Stimulated activated CD4-positive, alpha-beta T cell treated with anti-CD3 and anti-CD28 coated beads, Interleukin-1b, Interleukin-23, amount 100 ng/mL, for 48 hours (primary cell): ENCODE results near the gene C19orf12.
"Not testable (repeated sequence)": the region's sequence is repeated elsewhere in the genome, so short reads cannot be mapped to it uniquely, and the experiment has no call there.

Source experiments
- DNase-seq: peaks from one replicate; pipeline ENCODE4 v3.0.0-alpha.2; 2020

Gene C19orf12

DNA sequence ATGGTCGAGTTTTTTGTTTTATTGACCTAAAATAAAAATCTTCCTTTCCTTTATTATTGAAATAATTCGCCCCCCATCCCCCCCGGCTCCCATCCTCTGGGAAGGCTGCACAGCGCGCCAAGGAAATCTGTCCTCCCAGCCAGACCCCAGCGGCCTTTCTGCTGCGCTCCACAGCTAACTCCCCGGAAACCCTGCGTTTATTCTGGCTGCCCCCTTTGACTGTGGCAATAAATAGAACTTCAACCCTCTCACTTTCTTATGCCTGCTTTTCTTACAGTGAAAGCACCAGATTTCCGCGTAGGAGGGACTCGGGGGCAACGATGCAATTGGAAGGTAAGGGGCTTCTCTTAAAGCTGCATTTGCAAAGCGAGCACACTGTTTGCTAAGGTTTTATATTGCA, 9.7 kb upstream of the C19orf12 start:
- no peak for DNase-seq

DNA sequence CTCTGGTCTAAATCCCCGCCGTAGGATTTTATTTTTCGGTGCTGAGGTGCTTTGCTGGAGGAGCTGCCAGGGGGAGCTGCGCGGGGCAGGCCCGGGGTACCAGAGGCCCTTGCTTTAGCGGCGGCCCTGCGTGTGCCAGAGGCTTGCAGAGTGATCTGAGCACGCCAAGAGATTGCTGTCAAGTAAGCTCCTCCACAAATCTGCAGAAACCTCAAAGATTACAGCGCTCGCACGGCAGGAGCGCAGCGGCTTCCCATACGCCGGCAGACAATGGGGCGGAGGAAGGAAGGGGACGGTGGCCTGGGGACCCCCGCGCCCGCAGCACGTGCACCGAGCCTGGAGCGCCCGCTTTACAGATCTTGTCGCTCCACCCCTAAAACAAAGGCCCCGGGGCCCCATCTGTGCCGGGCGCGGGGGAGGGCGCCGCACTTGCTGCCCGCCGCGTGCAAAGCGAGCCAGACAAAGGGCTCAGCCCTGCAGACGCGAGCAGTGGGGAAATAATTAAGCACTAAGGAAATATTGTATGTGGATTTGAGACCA, 9.1 kb upstream of the C19orf12 start:
- DNase-seq, result peak; percentile 21

GRCh38 chr19:29717051-29717450, 2.0 kb upstream of the C19orf12 start:
- no peak for DNase-seq

DNA sequence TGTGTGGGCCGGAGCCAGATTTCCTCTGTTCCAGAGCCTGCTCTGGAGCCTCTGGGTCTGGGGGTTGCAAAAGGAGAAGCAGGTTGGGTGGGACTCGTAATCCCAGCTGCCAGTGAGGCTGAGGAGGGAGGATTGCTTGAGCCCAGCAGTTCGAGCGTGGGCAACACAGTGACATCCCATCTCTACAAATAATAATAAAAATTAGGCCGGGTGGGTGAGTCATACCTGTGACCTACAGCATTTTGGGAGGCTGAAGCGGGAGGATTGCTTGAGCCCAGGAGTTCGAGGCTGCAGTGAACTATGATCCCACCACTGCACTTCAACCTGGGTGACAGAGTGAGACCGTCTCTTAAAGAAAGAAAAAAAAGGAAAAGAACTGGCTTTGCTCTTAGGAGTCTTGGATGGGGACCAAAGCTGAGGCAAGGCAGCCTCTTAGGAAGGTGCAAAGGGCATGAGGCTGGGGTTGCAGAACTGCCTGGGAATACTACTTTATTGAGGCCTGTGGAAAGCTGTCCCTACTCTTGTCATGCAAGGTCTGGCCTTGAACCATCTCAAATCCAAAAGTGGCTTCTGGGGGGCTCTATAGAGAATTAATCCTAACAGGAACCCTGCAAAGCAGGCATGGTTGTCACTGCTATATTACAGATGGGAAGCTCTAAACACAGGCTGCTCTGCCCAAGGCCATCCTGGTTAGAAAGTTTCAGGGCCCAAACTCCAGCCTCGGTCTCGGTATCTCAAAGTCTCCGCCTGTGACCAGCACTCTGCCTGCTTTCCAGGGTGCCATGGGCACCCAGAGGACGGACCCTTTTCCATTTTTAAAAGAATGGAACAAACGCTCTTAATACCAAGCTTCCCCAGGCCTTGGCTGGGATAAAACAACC, 880 bp upstream of the C19orf12 start:
- no peak for DNase-seq

GRCh38 chr19:29714371-29714952, 599 bp downstream of the C19orf12 start:
- peak; percentile 24 for DNase-seq

DNA sequence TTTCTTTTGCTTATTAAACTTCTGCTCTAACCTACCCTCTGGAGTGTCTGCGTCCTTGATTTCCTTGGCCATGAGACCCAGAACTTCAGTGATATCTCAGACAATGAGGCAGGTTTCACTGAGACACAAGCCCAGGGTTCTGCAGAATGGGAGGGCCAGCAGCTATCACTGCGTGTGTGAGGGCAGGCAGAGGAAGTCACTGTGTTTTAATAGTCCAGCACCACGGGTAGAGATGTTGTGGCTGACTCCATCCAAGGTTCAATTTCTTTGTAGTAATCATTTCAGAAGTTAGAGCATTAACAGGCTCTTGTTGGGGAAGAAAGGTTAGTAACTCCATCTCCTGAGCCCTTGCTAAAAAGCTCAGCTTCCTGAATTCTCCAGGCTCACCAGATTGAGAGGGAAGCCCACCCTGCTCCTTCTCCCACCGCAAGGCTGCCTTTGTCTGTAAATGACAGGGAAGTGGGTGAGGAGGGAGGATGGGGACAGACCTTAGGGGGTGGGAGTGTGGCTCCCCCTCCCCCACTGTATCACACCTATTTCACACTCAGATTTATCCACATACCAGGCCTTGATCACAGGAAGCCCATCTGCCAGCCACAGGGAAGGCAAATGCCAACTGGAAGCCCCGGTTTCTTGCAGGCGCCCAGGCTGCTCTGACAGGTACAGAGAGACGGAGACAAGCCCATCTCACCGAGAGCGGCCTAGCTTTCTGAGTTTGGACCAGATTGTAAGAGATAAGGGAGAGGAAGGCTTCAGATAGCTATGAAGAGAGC, 2.1 kb downstream of the C19orf12 start:
- no peak for DNase-seq

DNA sequence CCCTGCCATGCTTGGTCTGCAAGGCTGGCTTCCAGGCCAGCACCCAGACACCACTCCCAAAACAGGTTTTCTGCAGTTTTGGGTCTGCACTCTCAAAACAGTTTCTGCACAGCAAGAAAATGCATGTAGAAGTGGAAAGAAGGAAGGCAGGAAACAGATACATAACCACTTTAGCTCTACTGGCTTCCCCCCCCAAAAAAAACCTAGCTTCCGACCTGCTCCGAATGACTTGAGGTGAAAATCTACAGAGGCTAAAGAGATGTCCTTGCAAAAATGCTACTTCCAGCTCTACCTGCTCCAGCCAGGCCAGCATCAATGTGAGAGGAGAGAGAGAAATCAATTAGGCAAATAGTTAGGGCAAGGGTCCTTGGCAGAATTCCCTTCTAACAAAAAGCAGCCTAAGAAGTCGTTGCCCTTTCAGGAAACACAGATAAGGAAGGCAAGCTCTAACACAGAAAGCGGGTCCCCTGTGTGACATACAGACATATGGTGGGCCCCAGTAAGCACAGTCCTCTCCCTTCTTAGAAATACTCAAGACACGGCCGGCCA, 3.4 kb downstream of the C19orf12 start:
- DNase-seq, result no peak

DNA sequence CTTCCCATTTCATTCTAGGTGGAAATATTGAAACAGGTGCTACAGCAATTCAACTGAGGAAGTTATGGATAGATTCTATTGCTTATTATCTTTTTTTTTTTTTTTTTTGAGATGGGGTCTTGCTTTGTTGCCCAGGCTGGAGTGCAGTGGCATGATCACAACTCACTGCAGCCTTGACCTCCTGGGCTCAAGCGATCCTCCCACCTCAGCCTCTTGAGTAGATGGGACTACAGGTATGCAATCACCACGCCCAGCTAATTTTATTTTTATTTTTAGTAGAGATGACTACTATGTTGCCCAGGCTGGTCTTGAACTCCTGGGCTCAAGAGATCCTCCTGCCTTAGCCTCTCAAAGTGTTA, 5.6 kb downstream of the C19orf12 start:
- DNase-seq, result not testable (repeated sequence)

GRCh38 chr19:29708554-29709439, 6.3 kb downstream of the C19orf12 start:
- DNase-seq, result no peak

- no peak for DNase-seq
Measured at GRCh38 chr19:29706635-29707034, 8.4 kb downstream of the C19orf12 start.

DNA sequence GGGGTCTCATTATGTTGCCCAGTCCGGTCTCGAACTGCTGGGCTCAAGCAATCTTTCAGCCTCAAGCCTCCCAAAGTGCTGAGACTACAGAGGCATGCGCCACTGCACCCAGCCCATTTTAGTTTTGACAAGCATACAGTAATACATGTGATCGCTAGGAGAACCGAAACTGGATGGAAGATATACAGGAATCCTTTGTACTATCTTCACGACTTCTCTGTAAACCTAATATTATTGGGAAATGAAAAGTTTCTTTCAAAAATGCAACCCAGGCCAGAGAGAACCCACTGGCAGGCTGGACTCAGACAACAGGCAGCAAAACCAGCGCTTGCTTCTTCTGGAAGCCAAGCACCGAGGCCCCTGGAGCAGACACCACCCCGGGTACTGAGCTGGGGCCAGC, 9.4 kb downstream of the C19orf12 start:
- no peak for DNase-seq

- DNase-seq, result no peak
Measured at GRCh38 chr19:29704562-29705558, 10.2 kb downstream of the C19orf12 start.

- DNase-seq, result no peak
Measured at GRCh38 chr19:29702963-29703320, 12.1 kb downstream of the C19orf12 start.

DNA sequence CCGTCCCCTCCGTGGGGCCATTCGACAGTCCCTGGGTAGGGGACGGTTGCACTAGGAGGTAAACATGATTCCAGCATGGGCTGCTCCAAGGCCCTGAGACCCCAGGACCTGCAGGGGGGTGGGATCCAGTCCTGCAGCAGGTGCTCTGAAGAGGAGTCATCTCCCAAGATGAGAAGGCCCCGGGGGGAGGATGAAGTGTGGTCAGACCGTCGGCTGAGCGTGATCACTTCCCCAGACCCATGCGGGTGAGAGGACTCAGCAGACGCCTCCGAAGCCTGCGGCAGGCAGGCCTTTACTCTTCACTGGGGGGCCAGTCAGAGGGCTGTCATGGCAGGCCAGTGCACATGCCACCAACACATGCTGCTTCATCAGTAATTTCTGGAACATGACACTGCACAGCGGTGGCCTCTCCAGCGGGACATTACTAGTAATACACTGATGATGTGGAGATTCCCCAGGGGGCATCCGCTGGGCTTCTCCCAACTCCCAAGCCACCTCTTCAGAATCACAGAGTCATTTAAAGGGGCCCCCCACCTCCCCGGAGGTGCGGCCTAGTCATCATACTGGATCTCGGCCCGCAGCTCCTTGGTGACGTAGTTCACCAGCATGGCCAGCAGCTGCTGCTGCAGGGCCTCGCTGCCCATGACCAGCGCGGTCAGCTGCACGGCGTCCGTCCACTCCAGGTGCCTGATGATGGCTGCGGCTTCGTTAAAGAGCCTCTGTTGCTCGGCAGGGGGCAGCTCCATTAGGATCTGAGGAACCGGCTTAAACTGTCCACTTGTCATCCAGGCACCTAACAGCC, 12.7 kb downstream of the C19orf12 start:
- DNase-seq, result no peak

- no peak for DNase-seq
Measured at GRCh38 chr19:29700498-29700897, 14.6 kb downstream of the C19orf12 start.

DNA sequence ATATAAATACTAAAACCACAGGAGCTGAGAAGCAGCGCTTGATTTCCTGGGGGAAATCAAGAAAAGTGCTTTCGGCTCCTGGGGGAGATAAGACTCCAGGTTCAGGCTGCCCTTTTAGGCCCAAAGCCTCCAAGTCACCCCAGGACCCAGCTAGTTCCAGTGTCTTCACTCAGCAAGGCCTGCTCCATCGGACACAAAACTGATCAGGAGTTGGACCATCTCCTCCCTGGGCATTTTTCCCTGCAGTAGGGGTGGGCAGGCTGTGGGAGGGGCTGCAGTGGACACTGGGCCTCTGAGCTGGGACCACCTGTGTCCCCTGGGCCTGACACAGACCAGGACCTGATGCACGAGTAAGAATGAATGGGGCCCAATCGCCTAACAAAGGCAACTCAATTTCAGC, 15.2 kb downstream of the C19orf12 start:
- DNase-seq, result no peak

DNA sequence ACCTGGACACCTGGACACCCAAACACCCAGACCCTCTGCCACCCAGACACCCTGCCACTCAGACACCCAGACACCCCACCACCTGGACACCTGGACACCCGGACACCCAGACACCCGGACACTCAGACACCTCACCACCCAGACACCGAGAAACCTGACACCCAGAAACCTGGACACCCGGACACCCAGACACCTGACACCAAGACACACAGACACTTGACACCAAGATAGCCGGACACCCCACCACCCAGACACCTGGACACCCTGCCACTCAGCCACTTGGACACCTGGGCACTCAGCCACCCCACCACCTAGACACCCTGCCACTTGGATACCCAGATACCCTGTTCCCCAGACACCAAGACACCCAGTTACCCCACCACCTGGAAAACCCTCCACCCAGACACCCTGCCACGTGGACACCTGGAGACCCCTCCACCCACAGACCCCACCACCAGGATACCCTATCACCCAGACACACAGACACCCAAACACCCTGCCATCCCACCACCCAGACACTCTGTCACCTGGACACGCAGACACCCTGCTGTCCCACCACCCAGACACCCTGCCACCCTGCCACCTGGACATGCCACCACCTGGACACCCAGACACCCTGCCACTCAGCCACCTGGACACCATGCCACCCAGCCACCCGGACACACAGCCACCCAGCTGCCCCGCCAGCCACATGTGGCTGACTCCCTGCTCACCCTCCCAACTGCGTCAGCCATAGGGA, 17.4 kb downstream of the C19orf12 start:
- DNase-seq, result no peak

DNA sequence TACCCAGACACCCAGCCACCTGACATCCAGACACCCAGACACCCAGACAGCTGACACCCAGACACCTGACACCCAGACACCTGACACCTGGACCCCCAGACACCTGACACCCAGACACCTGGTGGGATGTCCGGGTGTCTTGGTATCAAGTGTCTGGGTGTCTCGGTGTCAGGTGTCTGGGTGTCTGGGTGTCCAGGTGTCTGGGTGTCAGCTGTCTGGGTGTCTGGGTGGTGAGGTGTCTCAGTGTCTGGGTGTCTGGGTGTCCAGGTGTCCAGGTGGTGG, 18.6 kb downstream of the C19orf12 start:
- no peak for DNase-seq

DNA sequence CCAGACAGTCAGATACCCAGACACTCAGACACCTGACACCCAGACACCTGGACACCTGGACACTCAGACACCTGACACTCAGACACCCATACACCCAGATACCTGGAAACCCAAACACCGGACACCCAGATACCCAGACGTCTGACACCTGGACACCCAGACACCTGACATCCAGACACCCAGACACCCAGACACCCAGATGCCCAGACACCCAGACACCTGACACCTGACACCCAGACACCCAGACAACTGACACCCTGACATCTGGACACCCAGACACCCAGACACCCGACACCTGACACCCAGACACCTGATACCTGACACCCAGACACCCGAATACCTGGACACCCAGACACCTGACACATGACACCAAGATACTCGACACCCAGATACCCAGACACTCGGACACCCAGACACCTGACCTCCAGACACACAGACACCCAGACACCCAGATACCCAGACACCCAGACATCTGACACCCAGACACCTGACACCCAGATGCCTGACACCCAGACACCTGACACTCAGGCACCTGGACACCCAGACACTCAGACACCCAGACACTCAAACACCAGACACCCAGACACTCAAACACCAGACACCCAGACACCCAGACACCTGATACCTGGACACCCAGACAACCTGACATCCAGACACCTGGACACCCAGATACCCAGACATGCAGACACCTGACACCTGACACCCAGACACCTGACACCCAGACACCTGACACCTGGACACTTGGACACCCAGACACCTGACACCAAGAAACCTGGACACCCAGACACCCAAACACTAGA, 19.1 kb downstream of the C19orf12 start:
- no peak for DNase-seq
